Activated CD8-positive, alpha-beta memory T cell treated with anti-CD3 and anti-CD28 coated beads for 36 hours (primary cell): ENCODE measurements around the gene RAB20. TPM values are rescaled to one million over a fixed set of nuclear protein-coding genes. Genes with fewer than 3 reads are reported as not detected.
"Not testable (repeated sequence)": the region's sequence is repeated elsewhere in the genome, so short reads cannot be mapped to it uniquely, and the experiment has no call there.

Source experiments
- CTCF ChIA-PET: fragments of 350-600 bp; sonication (Branson Sonifier 250); formaldehyde crosslinking; loops from one replicate; lab custom pipeline; 2021; ENCODE audit warnings: antibody characterized with exemption; lab: Charles Lee
- POLR2A ChIA-PET: fragments of 350-600 bp; sonication (Branson Sonifier 250); formaldehyde crosslinking; loops from one replicate; lab custom pipeline; 2021; ENCODE audit warnings: antibody characterized with exemption; lab: Charles Lee
- total RNA-seq, 2 experiments: library from RNA; stranded (reverse); gene quantifications; one replicate each; pipeline ENCODE4 v1.2.3, GENCODE V29; 2021

The RAB20 gene
- total RNA-seq = 1 to 10 TPM; 2.3 TPM

GRCh38 chr13:110561344-110562035 lies at the start of gene RAB20:
RAB20 (minus strand) TSS chr13:110561722; CDS start chr13:110561519, 203 bp downstream.
- ChIA-PET POLR2A (interaction anchor here (0.6 kb wide), 1 partner anchor 52 kb away, joined by 3 read pairs; no protein-coding TSS in a partner anchor), CTCF (interaction anchor here (0.9 kb wide), 1 partner anchor 106 kb away, joined by 3 read pairs; no protein-coding TSS in a partner anchor)

GRCh38 chr13:110610955-110611595 lies 49.6 kb upstream of the RAB20 start:
- ChIA-PET POLR2A (no interaction called here), CTCF (interaction anchor here (1.4 kb wide), 2 partner anchors 17 to 156 kb away, joined by 4 read pairs; no protein-coding TSS in a partner anchor)

- POLR2A ChIA-PET = no interaction called here
- CTCF ChIA-PET = no interaction called here
Measured at GRCh38 chr13:110607675-110608224, 46.2 kb upstream of the RAB20 start.

GRCh38 chr13:110606281-110606680 lies 44.8 kb upstream of the RAB20 start:
- POLR2A ChIA-PET = not testable (repeated sequence)

GRCh38 chr13:110605132-110605531 lies 43.6 kb upstream of the RAB20 start:
- POLR2A ChIA-PET = no interaction called here
- CTCF ChIA-PET = no interaction called here

More at GRCh38 chr13:110606281-110606680, 44.8 kb upstream of the RAB20 start:
- CTCF ChIA-PET = not testable (repeated sequence)

- ChIA-PET POLR2A (no interaction called here), CTCF (interaction anchor here (0.7 kb wide), 1 partner anchor 995 kb away, joined by 3 read pairs; no protein-coding TSS in a partner anchor)
Measured at GRCh38 chr13:110600980-110601379, 39.5 kb upstream of the RAB20 start.

- ChIA-PET CTCF (no interaction called here), POLR2A (no interaction called here)
Measured at GRCh38 chr13:110600261-110600819, 38.8 kb upstream of the RAB20 start.

- CTCF ChIA-PET = no interaction called here
- POLR2A ChIA-PET = no interaction called here
Measured at GRCh38 chr13:110597041-110597689, 35.6 kb upstream of the RAB20 start.

- ChIA-PET POLR2A (interaction anchor here (0.6 to 0.7 kb wide), 2 partner anchors 30 to 311 kb away, joined by 3 to 4 read pairs; no protein-coding TSS in a partner anchor), CTCF (interaction anchor here (0.7 to 1.3 kb wide), 10 partner anchors 16 to 958 kb away, joined by 3 to 6 read pairs (median 3); no protein-coding TSS in a partner anchor)
Measured at GRCh38 chr13:110593430-110594130, 32.1 kb upstream of the RAB20 start.

GRCh38 chr13:110592665-110593064 lies 31.1 kb upstream of the RAB20 start:
- ChIA-PET CTCF (interaction anchor here (1.2 kb wide), 1 partner anchor 23 kb away, joined by 4 read pairs; no protein-coding TSS in a partner anchor), POLR2A (no interaction called here)

GRCh38 chr13:110590577-110590976 lies 29.1 kb upstream of the RAB20 start:
- CTCF ChIA-PET = no interaction called here
- POLR2A ChIA-PET = no interaction called here

- POLR2A ChIA-PET = no interaction called here
- CTCF ChIA-PET = no interaction called here
Measured at GRCh38 chr13:110589793-110590390, 28.4 kb upstream of the RAB20 start.

GRCh38 chr13:110583178-110583865 lies 21.8 kb upstream of the RAB20 start:
- POLR2A ChIA-PET = no interaction called here
- CTCF ChIA-PET = no interaction called here

- POLR2A ChIA-PET = no interaction called here
- CTCF ChIA-PET = no interaction called here
Measured at GRCh38 chr13:110582421-110582954, 21.0 kb upstream of the RAB20 start.

GRCh38 chr13:110581506-110582185 lies 20.1 kb upstream of the RAB20 start:
- ChIA-PET CTCF (no interaction called here), POLR2A (no interaction called here)

- ChIA-PET POLR2A (interaction anchor here (0.6 kb wide), 1 partner anchor 93 kb away, joined by 4 read pairs; no protein-coding TSS in a partner anchor), CTCF (no interaction called here)
Measured at GRCh38 chr13:110580800-110581199, 19.3 kb upstream of the RAB20 start.

GRCh38 chr13:110578363-110578762 lies 16.8 kb upstream of the RAB20 start:
- POLR2A ChIA-PET = no interaction called here
- CTCF ChIA-PET = no interaction called here
